Femur (tissue), 1 donor: ENCODE results near the gene ZSCAN22.
"Not testable (repeated sequence)": the region's sequence is repeated elsewhere in the genome, so short reads cannot be mapped to it uniquely, and the experiment has no call there.

Experiments
- DNase-seq: peaks from one replicate; pipeline ENCODE4 v3.0.0-alpha.2; 2017

The ZSCAN22 gene

GRCh38 chr19:58326914-58327726 is at the start of gene ZSCAN22:
ZSCAN22 (plus strand) TSS chr19:58326994; CDS start chr19:58334803, 7,809 bp downstream.
- DNase-seq, result peak; percentile 97

GRCh38 chr19:58277197-58277596 is 49.6 kb upstream of the ZSCAN22 start:
- DNase-seq, result no peak

GRCh38 chr19:58277748-58278540 is 48.9 kb upstream of the ZSCAN22 start:
- no peak for DNase-seq

GRCh38 chr19:58278541-58279041 is 48.2 kb upstream of the ZSCAN22 start, which contains the start of gene ZNF8:
ZNF8 (plus strand) TSS chr19:58278955; CDS start chr19:58279082, 127 bp downstream.
- DNase-seq, result peak; percentile 99

- peak; percentile 81 for DNase-seq
Observed at GRCh38 chr19:58279042-58279924, 47.5 kb upstream of the ZSCAN22 start.

- no peak for DNase-seq
Observed at GRCh38 chr19:58279925-58280316, 46.9 kb upstream of the ZSCAN22 start.

GRCh38 chr19:58284199-58284598 is 42.6 kb upstream of the ZSCAN22 start:
- DNase-seq, result no peak

- DNase-seq, result no peak
Observed at GRCh38 chr19:58291943-58292342, 34.9 kb upstream of the ZSCAN22 start.

- DNase-seq, result no peak
Observed at GRCh38 chr19:58294743-58295374, 31.9 kb upstream of the ZSCAN22 start.

GRCh38 chr19:58296104-58296503 is 30.7 kb upstream of the ZSCAN22 start:
- DNase-seq, result peak; percentile 28

GRCh38 chr19:58300620-58301019 is 26.2 kb upstream of the ZSCAN22 start:
- no peak for DNase-seq

GRCh38 chr19:58304255-58304654 is 22.5 kb upstream of the ZSCAN22 start:
- DNase-seq, result no peak

- DNase-seq, result no peak
Observed at GRCh38 chr19:58304748-58305064, 22.1 kb upstream of the ZSCAN22 start.

- DNase-seq, result peak; percentile 98
Observed at GRCh38 chr19:58305065-58305931, 21.5 kb upstream of the ZSCAN22 start, which contains the start of gene ERVK3-1. ERVK3-1 (plus strand) TSS chr19:58305377; CDS start chr19:58312169, 6,792 bp downstream.

GRCh38 chr19:58305932-58306323 is 20.9 kb upstream of the ZSCAN22 start:
- no peak for DNase-seq

- no peak for DNase-seq
Observed at GRCh38 chr19:58307736-58308135, 19.1 kb upstream of the ZSCAN22 start.

- DNase-seq, result not testable (repeated sequence)
Observed at GRCh38 chr19:58310685-58311084, 16.1 kb upstream of the ZSCAN22 start.

GRCh38 chr19:58311345-58311865 is 15.4 kb upstream of the ZSCAN22 start:
- no peak for DNase-seq

GRCh38 chr19:58315580-58315979 is 11.2 kb upstream of the ZSCAN22 start:
- no peak for DNase-seq

GRCh38 chr19:58317476-58318072 is 9.2 kb upstream of the ZSCAN22 start:
- DNase-seq, result no peak
